Mucosa of descending colon (tissue), 3 donors: ENCODE data around the gene VCX2. TPM values are rescaled to one million over a fixed set of nuclear protein-coding genes. Genes with fewer than 3 reads are reported as not detected.
"Not testable (repeated sequence)": the region's sequence is repeated elsewhere in the genome, so short reads cannot be mapped to it uniquely, and the experiment has no call there.

ENCODE experiments used
- ATAC-seq: fragments of 200-7000 bp; cut with Tn5 transposase; one replicate; pipeline ENCODE4 v1.9.1; 2020; ENCODE audit warnings: mild to moderate bottlenecking, moderate library complexity
- DNase-seq, 3 donors: peaks; one replicate each; pipeline ENCODE4 v3.0.0-alpha.2; 2020
- H3K36me3 ChIP-seq: fragments of 200-600 bp; one replicate; pipeline ENCODE4 v1.8.0; 2021; ENCODE audit warnings: low read depth, mild to moderate bottlenecking
- H3K4me1 ChIP-seq: fragments of 200-600 bp; one replicate; pipeline ENCODE4 v1.8.0; 2021; ENCODE audit warnings: low read depth, mild to moderate bottlenecking
- H3K4me3 ChIP-seq: fragments of 200-600 bp; one replicate; pipeline ENCODE4 v1.8.0; 2021; ENCODE audit warnings: mild to moderate bottlenecking
- H3K9me3 ChIP-seq: fragments of 200-600 bp; one replicate; pipeline ENCODE4 v1.8.0; 2021; ENCODE audit warnings: mild to moderate bottlenecking
- intact Hi-C, 2 donors: fragments of 100-400 bp; cut with DNase I in 1 of 2; cut with micrococcal nuclease in 1 of 2; formaldehyde crosslinking; loops; one replicate each; pipeline versions ENCODE4 v1.11.0 to v1.11.1; 2022; cut with DNase I, micrococcal nuclease
- long read RNA-seq, 2 donors: library from polyadenylated mRNA; unstranded; transcript quantifications; one replicate each; pipeline ENCODE4 v2.0.0, GENCODE V29; 2019 to 2021
- total RNA-seq, 3 donors: library from RNA; stranded (reverse); fragmentation: NEBNext Ultra II Directional in 2 of 3; extraction: Animal tissue kit (Norgen Biotek cat#: 25700) in 2 of 3; gene quantifications; one replicate each; pipeline versions ENCODE4 v1.2.1 to v1.2.4, GENCODE V29; 2021 to 2023
- TF ChIP-seq, protein P1 (sequence below): fragments of 200-600 bp; IDR thresholded peaks from one replicate; pipeline ENCODE4 v1.8.0; 2022; ENCODE audit warnings: antibody characterized with exemption, mild to moderate bottlenecking
- donor health status: DM: no; HTN: no; CAD: no; lungs with moderate emphysema.
- donor health status: DM: no; HTN: no; CAD: no.
- donor health status: DM: no; HTN: yes; CAD: no.

The VCX2 gene
- total RNA-seq = not detected
- long read RNA-seq, donor 1 = 0 reads
- long read RNA-seq, donor 2 = 0 reads

GRCh38 chrX:8171169-8171568, at the start of gene VCX2:
Gene VCX2, minus strand, starts transcription at chrX:8171267. Its CDS starts 624 bp downstream, at chrX:8170643.
- H3K9me3 ChIP-seq, H3K4me1 ChIP-seq, H3K4me3 ChIP-seq, ATAC-seq, intact Hi-C loops, H3K36me3 ChIP-seq, DNase-seq: not testable (repeated sequence)

- no peak for ATAC-seq
- intact Hi-C loops = no loop called here
- Histone ChIP-seq H3K4me1 (no peaks in the 10 kb centered on the region), H3K36me3 (no peaks in the 10 kb centered on the region), H3K4me3 (no peak overlapping the region), H3K9me3 (no peaks in the 10 kb centered on the region)
- DNase-seq = no peak
- TF ChIP-seq, protein P1, sequence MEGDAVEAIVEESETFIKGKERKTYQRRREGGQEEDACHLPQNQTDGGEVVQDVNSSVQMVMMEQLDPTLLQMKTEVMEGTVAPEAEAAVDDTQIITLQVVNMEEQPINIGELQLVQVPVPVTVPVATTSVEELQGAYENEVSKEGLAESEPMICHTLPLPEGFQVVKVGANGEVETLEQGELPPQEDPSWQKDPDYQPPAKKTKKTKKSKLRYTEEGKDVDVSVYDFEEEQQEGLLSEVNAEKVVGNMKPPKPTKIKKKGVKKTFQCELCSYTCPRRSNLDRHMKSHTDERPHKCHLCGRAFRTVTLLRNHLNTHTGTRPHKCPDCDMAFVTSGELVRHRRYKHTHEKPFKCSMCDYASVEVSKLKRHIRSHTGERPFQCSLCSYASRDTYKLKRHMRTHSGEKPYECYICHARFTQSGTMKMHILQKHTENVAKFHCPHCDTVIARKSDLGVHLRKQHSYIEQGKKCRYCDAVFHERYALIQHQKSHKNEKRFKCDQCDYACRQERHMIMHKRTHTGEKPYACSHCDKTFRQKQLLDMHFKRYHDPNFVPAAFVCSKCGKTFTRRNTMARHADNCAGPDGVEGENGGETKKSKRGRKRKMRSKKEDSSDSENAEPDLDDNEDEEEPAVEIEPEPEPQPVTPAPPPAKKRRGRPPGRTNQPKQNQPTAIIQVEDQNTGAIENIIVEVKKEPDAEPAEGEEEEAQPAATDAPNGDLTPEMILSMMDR = no peak
Measured at GRCh38 chrX:8204943-8205342, 33.9 kb upstream of the VCX2 start.

- ATAC-seq (no peak), DNase-seq (no peak)
- Histone ChIP-seq H3K4me1 (no peaks in the 10 kb centered on the region), H3K4me3 (no peak overlapping the region), H3K36me3 (no peaks in the 10 kb centered on the region), H3K9me3 (no peaks in the 10 kb centered on the region)
- intact Hi-C loops = no loop called here
- TF ChIP-seq, protein P1 = no peak
Measured at GRCh38 chrX:8204169-8204935, 33.3 kb upstream of the VCX2 start.

- Histone ChIP-seq H3K9me3 (no peaks in the 10 kb centered on the region), H3K4me1 (no peaks in the 10 kb centered on the region), H3K4me3 (no peak overlapping the region), H3K36me3 (no peaks in the 10 kb centered on the region)
- ATAC-seq (no peak), DNase-seq (no peak)
- intact Hi-C loops = no loop called here
- TF ChIP-seq, protein P1 = no peak
Measured at GRCh38 chrX:8201896-8202331, 30.8 kb upstream of the VCX2 start.

- ATAC-seq = no peak
- DNase-seq = no peak
- Histone ChIP-seq H3K36me3 (no peaks in the 10 kb centered on the region), H3K9me3 (no peaks in the 10 kb centered on the region), H3K4me1 (no peaks in the 10 kb centered on the region), H3K4me3 (no peak overlapping the region)
- TF ChIP-seq, protein P1 = no peak
- intact Hi-C loops = no loop called here
Measured at GRCh38 chrX:8196776-8197175, 25.7 kb upstream of the VCX2 start.

- ATAC-seq (no peak), DNase-seq (no peak)
- TF ChIP-seq, protein P1 = no peak
- Histone ChIP-seq H3K9me3 (no peaks in the 10 kb centered on the region), H3K4me1 (no peaks in the 10 kb centered on the region), H3K36me3 (no peaks in the 10 kb centered on the region), H3K4me3 (no peak overlapping the region)
- intact Hi-C loops = no loop called here
Measured at GRCh38 chrX:8194216-8194615, 23.1 kb upstream of the VCX2 start.
